Right ventricle myocardium inferior (tissue), 1 donor: ENCODE results near the gene NIPAL3. TPM values are rescaled to one million over a fixed set of nuclear protein-coding genes. Genes with fewer than 3 reads are reported as not detected.

Experiments
- ATAC-seq: fragments of 200-7000 bp; cut with Tn5 transposase; one replicate; pipeline ENCODE4 v1.9.1; 2020; ENCODE audit warnings: mild to moderate bottlenecking, moderate library complexity
- DNase-seq: peaks from one replicate; pipeline ENCODE4 v3.0.0; 2021; ENCODE audit errors: missing footprints
- intact Hi-C: fragments of 100-400 bp; cut with DNase I; formaldehyde crosslinking; loops from one replicate; pipeline ENCODE4 v1.11.0; 2022
- long read RNA-seq: library from polyadenylated mRNA; unstranded; transcript quantifications from one replicate; pipeline ENCODE4 v2.0.0, GENCODE V29; 2021
- total RNA-seq: library from RNA; stranded (reverse); fragmentation: NEBNext Ultra II Directional; extraction: Animal tissue kit (Norgen Biotek cat#: 25700); gene quantifications from one replicate; pipeline ENCODE4 v1.2.1, GENCODE V29; 2021
- donor health status: DM: no; HTN: yes; CAD: no; lungs with severe emphysema.

Gene NIPAL3
- total RNA-seq, result 30.9 TPM
- long read RNA-seq, transcript NIPAL3-204 (12 exons, 1,711 nt), result major isoform, 7 of 14 reads
- long read RNA-seq, partial matches to known transcripts, result 4 of 14 reads
- long read RNA-seq, other reads (novel, unspliced or antisense), result 3 of 14 reads

GRCh38 chr1:24415334-24415909, at the start of gene NIPAL3:
Gene NIPAL3, plus strand, starts transcription at chr1:24415802. Its CDS starts 3,746 bp downstream, at chr1:24419548.
- ATAC-seq (peak; percentile 94), DNase-seq (peak; percentile 97)
- intact Hi-C loops, result loop anchor here (2.0 to 5.0 kb wide), 3 partner anchors 87 to 227 kb away; partner anchors contain the start of genes RCAN3 and SRRM1

DNA sequence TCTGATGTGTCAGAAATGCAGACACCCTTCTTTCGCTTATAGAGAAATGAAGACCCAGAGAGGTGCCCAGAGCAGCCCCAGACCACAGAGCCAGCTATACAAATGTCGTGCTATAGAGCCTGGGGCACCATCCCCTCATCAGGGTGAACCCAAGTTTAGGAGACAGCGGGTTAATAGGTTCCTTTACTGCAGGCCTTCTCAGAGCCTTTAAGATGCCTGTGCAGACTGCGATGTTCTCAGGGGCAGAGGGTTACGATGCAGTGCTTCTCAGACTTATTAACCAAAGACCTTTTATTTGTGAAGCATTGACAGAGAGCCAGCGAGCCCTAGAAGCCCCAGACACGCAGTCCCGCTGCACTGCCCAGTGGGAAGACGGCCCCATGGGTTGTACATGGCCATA, 48.9 kb upstream of the NIPAL3 start:
- ATAC-seq (no peak), DNase-seq (no peak)
- intact Hi-C loops, result no loop called here

- intact Hi-C loops, result no loop called here
- no peak for ATAC-seq
- no peak for DNase-seq
These were observed 46.4 kb upstream of the NIPAL3 start for GRCh38 chr1:24369199-24369598.

DNA sequence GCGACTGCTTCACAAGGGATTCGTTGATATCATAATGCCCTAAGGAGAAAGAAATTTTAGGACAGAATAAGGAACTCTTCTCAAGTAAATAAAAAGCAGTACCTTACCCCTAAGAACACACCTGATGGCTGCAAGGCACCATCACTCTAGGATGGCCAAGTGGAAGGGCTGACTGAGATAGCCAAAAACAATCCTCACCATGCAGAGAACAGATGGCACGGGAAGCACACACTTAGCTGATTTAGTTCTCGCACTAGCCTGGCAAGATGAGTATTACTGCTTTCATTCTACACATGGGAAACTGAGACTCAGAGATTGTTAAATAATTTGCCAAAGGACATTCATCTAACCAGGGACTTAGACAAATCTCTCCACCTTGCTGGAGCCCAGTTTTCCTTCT, 45.8 kb upstream of the NIPAL3 start:
- ATAC-seq (no peak), DNase-seq (no peak)
- intact Hi-C loops, result no loop called here

DNA sequence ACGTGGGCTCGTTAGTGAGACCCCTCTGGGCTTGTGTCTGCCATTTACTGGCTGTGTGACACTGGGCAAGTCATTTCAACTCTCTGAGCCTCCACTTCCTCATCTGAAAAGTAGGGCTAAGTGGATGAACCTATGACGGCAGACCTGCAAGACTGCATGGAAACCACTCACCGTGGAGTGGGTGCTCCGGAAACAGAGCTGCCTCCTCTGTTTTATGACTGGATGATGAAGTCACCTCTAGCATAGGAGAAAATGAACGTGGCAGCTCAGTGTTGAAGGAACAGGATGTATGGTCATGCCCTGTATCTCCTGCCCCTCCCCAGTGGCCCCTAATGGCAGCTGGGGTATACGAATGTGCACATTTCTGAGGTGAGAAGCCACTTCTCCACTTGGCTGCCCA, 42.6 kb upstream of the NIPAL3 start:
- ATAC-seq (no peak), DNase-seq (no peak)
- intact Hi-C loops, result no loop called here

GRCh38 chr1:24373710-24374109, 41.9 kb upstream of the NIPAL3 start:
- DNase-seq, result no peak
- intact Hi-C loops, result no loop called here
- no peak for ATAC-seq

DNA sequence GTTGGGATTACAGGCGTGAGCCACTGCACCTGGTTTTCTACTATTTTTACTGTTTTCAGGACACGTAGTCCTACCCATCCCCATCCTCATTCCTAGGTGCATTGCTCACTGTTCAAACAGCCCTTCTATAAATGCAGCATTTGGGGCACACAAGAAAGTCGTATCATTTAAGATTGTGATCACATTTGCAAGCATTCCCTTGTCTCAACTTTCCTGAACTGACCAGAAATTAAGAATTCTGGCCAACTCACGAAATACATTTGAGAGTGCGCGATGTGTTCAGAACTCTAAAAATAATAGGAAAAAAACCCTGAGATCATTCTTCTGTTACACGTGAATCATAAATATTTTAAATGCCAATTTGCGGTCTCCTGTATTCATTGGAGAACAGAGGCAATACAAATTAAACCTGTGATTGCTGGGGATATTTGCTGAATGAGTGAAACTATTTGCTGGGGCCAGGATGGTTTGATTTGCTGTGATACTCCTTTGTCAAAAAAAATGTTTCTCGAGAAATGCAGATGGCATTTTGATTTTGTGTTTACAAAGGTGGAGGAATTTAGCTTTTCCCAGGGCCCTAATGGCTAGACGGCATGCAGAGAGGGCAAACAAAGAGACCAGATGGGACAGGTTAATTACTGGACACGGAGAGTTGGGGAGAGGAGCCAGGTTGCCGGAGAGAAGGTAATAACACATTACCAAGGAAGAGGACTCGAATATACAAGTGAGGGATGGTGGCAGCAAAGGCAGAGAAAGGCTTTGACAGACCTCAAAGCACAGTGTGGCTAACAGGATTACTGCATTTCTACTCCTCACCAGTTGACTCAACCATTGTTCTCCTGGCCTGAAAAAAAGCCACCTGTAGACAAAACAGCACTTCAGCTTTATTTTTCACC, 40.5 kb upstream of the NIPAL3 start:
- ATAC-seq, result no peak
- intact Hi-C loops, result no loop called here
- no peak for DNase-seq

DNA sequence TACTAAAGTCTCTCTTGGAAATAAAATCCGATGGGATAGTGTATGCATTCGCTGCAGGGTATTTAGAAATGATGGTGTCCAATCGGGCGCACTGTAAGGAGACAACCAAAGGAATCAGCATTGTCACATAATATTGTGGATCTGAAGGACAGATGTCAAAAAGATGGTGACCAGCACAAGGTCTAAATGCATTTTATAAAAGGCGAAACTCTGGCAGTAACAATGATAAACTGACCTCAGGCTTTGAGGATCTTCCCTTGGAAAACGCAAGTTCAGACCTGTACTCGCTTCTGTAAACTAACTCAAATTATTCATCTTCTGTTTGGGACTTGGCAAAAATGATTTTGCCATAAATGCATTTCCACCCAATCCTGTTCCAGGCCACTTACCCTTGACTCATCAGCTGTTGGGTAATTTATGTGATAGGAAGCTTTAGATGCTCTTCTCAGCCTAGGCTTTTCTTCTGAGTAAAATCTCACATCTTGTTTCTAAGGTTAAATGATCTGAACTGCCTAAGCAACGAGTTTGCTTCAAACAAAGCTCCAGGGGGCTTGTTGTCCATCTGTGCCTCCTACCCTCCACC, 35.8 kb upstream of the NIPAL3 start:
- intact Hi-C loops, result no loop called here
- DNase-seq (no peak), ATAC-seq (no peak)

- no peak for ATAC-seq
- intact Hi-C loops, result no loop called here
- DNase-seq, result no peak
These were observed 35.1 kb upstream of the NIPAL3 start for GRCh38 chr1:24380508-24380907.

GRCh38 chr1:24381256-24381655, 34.3 kb upstream of the NIPAL3 start:
- intact Hi-C loops, result no loop called here
- ATAC-seq, result no peak
- no peak for DNase-seq

DNA sequence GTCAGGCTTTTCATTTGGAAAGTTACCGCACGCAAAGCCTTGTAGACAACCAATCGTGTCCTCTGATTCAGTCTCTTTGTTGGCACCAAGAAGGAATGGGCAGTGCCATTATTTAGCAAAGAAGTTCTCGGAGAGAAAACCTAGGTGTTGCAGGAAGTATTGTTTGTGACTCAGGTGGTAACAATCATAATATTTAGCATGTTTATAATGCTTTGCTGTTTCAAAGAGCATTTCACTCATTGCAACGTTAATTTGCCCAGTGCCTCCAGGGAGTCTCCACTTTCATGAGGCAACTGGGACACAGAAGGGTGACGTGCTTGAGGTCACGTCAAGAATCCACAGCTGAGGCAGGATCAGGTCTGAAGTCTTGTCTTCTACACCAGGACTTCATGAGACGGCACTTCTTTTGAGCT, 33.4 kb upstream of the NIPAL3 start:
- no peak for ATAC-seq
- DNase-seq, result no peak
- intact Hi-C loops, result no loop called here

DNA sequence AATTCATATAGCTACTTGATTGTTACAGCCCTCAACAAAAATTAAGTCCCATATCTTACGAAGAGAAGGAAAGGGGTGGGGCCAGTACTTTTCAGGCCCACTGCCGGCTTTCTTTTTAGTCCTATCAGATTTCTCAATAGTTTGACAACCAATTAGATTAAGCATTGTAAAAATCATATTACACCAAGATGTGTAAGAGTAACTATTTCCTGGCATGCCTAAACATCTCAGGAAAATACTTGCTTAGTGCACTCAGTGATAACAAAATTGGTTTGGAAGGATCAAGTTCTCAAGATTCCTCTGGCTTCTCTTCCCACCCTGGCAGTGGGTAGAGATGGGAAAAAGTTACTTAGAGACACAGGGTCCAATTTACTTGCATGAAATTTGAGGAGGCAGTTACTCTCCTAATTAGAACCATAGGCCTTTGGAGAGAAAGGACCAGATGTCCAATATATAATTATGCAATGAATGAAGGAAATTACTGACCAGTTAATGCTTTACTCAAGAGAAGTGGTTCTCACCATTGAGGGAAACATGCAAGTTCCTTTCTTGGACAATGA, 32.1 kb upstream of the NIPAL3 start:
- DNase-seq (no peak), ATAC-seq (no peak)
- intact Hi-C loops, result no loop called here

DNA sequence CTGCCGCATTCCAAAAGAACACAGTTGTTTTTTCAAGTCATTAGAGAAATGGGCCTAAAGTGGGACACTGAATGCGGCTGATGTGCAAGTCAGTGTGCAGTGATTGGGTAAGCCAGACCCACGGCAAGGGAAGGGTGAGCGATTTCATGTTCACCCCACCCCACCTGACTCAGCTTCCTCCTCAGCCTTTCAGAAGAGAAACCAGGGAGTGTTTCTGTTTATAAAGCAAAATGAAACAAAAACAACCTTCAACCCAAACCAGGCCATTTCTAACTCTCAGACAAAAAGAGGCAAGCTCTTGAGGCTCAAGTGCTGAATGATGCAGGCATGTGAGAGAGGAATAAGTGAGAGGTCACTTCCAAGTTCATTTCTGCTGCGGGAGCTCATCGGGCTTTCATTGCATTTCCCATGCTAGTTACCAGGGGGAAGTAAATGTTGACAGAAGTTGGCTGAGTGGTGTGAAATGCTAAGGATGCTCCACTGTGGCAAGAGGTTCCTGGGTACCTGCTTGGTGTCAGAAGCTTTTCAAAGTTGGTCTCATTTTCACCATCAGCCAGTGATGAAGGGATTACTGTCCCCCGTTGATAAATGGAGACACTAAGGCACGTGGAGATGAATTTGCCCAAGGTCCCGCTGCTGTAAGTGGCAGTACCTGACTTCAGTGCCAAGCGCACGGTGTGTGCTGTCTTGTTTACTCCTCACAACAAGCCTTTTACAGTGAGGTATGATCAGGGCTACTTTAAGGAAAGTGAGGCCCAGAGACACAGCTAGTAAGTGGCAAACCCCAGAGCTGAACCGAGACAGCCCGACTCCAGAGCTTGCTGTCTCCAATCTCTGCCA, 31.1 kb upstream of the NIPAL3 start:
- intact Hi-C loops, result no loop called here
- no peak for DNase-seq
- peak; percentile 23 for ATAC-seq

- no peak for DNase-seq
These were observed 30.3 kb upstream of the NIPAL3 start for GRCh38 chr1:24385160-24385940.

GRCh38 chr1:24386241-24386640, 29.4 kb upstream of the NIPAL3 start:
- intact Hi-C loops, result no loop called here
- no peak for DNase-seq
- no peak for ATAC-seq

More at GRCh38 chr1:24385160-24385940, 30.3 kb upstream of the NIPAL3 start:
- ATAC-seq, result no peak
- intact Hi-C loops, result no loop called here

- intact Hi-C loops, result no loop called here
These were observed 28.7 kb upstream of the NIPAL3 start for GRCh38 chr1:24386931-24387330.

GRCh38 chr1:24387636-24388175, 27.9 kb upstream of the NIPAL3 start:
- no peak for ATAC-seq
- intact Hi-C loops, result no loop called here
- no peak for DNase-seq

More at GRCh38 chr1:24386931-24387330, 28.7 kb upstream of the NIPAL3 start:
- no peak for ATAC-seq
- DNase-seq, result no peak
